Daoy (cell line): ENCODE results near the gene DELE1. TPM values are rescaled to one million over a fixed set of nuclear protein-coding genes. Genes with fewer than 3 reads are reported as not detected.

Experiments
- DNase-seq: peaks from one replicate; pipeline ENCODE4 v3.0.0-alpha.2; 2015; ENCODE audit warnings: low read depth
- total RNA-seq: library from RNA; depleted of rRNA; stranded (reverse); fragments of >200 nt; shearing (Covaris generic); gene quantifications from 2 replicates; pipeline ENCODE4 v1.2.3, GENCODE V29; 2014

The DELE1 gene
- total RNA-seq, 1 experiment from 2014 or later = 40.5 TPM

GRCh38 chr5:141957367-141957996, 33.8 kb downstream of the DELE1 start:
- DNase-seq = no peak

- peak; percentile 27 for DNase-seq
These were observed 34.4 kb downstream of the DELE1 start, which contains the start of gene PCDH12 for GRCh38 chr5:141958113-141958512. Gene PCDH12, minus strand, starts transcription at chr5:141958202. Its CDS starts 351 bp downstream, at chr5:141957851.

- DNase-seq = peak; percentile 21
These were observed 35.0 kb downstream of the DELE1 start for GRCh38 chr5:141958546-141959172.

- DNase-seq = no peak
These were observed 36.3 kb downstream of the DELE1 start for GRCh38 chr5:141960018-141960417.

GRCh38 chr5:141960449-141961323, 37.0 kb downstream of the DELE1 start:
- DNase-seq = peak; percentile 86

GRCh38 chr5:141961466-141961865, 37.8 kb downstream of the DELE1 start:
- no peak for DNase-seq

GRCh38 chr5:141963701-141964100, 40.0 kb downstream of the DELE1 start:
- no peak for DNase-seq

GRCh38 chr5:141965071-141965470, 41.4 kb downstream of the DELE1 start:
- DNase-seq = no peak

- DNase-seq = no peak
These were observed 42.7 kb downstream of the DELE1 start for GRCh38 chr5:141966275-141966962.

GRCh38 chr5:141966963-141967333, 43.3 kb downstream of the DELE1 start:
- DNase-seq = no peak

GRCh38 chr5:141968914-141969608, 45.4 kb downstream of the DELE1 start, which contains the start of gene RNF14:
Gene RNF14, plus strand, starts transcription at chr5:141969105. Its CDS starts 4,484 bp downstream, at chr5:141973589.
- peak; percentile 98 for DNase-seq

GRCh38 chr5:141969783-141970771, 46.4 kb downstream of the DELE1 start:
- DNase-seq = peak; percentile 18

- peak; percentile 41 for DNase-seq
These were observed 50.4 kb downstream of the DELE1 start for GRCh38 chr5:141973871-141974595.

- DNase-seq = no peak
These were observed 52.5 kb downstream of the DELE1 start for GRCh38 chr5:141976176-141976575.

GRCh38 chr5:141978389-141978788, 54.7 kb downstream of the DELE1 start:
- no peak for DNase-seq

GRCh38 chr5:141982626-141983025, 59.0 kb downstream of the DELE1 start:
- DNase-seq = no peak

- no peak for DNase-seq
These were observed 62.4 kb downstream of the DELE1 start for GRCh38 chr5:141986072-141986471.

- no peak for DNase-seq
These were observed 66.0 kb downstream of the DELE1 start for GRCh38 chr5:141989720-141990119.
